Stimulated activated CD4-positive, alpha-beta T cell treated with anti-CD3 and anti-CD28 coated beads, Interleukin-15, amount 100 ng/mL, for 48 hours (primary cell): ENCODE measurements around the gene KIAA0513.
A peak's percentile ranks its signal among the peaks of the same experiment; 100 is the strongest.
"Not testable (repeated sequence)": the region's sequence is repeated elsewhere in the genome, so short reads cannot be mapped to it uniquely, and the experiment has no call there.

ENCODE experiments used
- DNase-seq, 2 donors: peaks; one replicate each; pipeline ENCODE4 v3.0.0-alpha.2; 2020; ENCODE audit warnings: low read depth in 2 of 2

KIAA0513 gene

DNA sequence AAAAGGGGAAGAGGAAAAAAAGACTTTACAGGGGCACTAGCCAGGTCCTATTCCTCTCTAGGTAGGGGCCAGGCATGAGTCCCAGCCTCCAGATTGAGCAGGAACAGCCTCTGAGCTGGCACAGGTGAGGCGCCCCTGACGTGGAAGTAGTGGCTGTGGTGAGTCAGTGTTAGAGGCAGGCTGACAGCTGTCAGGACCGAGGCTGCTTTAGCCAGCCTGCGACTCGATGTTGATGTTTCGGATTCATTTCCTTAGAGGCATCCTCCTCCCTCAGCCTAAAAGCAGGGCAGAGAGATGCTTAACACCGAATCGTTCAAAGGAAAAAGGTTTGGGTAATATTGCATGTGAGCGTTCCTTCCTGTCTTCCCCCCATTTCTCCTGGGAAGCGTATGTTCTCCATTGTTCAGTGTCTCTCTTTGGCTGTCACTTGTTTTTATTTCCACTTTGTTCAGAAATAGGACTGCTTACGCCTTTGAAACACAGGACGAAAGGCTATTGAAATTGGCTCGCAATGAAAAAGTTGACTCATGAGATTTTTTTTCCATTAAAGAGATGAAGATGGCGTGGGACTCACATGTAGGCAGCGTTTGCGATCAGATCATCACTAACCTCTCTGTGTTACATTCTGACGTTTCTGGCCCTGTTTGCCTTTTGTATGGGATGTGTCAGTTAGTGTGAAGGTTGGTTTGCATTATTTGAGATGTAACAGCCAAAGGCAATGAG is 1.3 kb downstream of the KIAA0513 start:
- DNase-seq, result peak; percentile 71 to 72

DNA sequence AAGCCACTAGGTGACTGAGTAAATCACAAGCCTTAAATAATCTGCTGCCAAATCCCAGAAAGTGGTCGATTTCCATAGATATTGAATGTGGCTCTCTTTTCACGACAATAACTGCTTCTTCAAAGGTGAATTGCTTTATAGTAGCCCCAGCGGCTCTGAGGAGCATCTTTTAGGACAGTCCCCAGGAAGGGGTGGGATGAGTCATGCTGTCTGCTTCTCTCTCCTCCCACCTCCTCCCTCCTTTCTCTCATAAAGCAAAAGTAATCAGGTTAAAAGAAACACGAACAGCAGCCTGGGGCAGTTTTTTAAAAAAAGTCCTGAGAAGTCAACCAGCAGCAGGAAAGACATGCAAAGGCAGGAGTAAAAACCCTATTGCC is 1.8 kb downstream of the KIAA0513 start:
- peak; percentile 44 to 50 for DNase-seq

DNA sequence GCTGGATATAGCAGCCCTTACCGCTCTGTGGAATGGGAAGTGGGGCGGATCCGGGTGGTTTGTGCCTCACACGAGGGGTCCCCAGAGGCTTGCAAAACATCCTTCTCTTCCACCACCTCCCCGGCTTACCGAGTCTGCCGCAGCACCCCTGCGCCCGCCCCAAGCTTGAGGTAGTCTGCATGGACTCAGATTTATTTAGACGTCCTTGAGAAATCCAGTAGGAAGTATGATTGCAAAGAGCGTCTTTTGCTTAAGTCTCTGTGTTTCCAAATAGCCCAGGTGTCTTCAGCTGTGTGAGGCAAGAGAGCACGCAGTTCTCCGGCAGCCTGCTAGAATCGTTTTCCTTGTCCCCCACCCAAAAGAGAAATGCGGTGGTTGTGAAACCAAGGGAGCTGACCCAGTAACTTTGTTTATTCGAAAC is 2.4 kb downstream of the KIAA0513 start:
- no peak for DNase-seq

DNA sequence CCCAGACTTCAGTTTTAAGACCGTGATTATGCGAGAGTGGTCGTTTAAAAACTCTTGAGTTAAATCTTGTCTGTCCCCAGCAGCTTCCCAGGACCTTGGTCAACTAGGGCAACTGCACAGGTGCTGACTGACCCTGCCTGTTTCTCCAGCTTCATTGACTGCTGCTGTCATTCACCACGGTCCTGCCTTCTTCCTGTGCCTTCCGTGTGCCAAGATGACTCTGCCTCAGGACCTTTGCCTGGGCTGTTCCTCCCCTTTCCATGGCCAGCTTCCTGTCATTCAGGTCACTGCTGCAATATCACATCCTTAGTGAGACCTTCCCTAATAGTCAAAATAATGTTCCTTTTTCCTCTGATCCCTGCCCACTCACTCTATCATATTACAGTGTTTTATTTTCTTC is 3.9 kb downstream of the KIAA0513 start:
- no peak for DNase-seq

DNA sequence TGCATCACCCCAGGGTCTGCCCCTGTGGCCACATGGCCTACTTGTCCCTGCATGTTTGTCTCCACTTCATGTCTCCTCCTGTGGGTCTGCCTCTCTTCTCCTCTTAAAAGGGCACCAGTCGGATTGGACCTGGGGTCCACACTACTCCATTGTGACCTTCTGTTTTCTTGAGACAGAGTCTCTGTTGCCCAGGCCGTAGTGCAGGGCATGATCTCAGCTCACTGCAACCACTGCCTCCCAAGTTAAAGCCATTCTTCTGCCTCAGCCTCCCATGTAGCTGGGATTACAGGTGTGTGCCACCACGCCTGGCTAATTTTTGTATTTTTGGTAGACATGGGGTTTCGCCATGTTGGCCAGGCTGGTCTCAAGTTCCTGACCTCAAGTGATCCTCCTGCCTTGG is 4.6 kb downstream of the KIAA0513 start:
- not testable (repeated sequence) for DNase-seq

DNA sequence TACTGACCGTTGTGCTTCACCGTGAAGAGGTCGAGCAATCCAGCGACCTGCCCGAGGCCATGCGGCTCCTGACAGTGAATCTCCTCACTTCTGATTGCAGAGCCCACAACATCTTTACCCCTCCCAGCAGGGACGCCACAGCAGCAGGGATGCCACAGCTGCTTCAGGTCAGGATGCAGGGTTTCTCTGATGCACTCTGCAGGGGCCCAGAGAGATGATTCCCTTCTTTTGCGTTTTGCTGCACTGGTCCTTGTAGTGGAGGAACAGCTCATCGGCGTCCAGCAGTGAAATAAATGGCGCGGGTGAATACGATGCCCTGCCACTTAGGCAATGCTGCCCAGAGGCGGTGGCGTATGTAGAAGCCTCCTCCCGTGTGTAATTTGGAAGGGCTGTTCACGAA is 5.6 kb downstream of the KIAA0513 start:
- DNase-seq, result no peak

DNA sequence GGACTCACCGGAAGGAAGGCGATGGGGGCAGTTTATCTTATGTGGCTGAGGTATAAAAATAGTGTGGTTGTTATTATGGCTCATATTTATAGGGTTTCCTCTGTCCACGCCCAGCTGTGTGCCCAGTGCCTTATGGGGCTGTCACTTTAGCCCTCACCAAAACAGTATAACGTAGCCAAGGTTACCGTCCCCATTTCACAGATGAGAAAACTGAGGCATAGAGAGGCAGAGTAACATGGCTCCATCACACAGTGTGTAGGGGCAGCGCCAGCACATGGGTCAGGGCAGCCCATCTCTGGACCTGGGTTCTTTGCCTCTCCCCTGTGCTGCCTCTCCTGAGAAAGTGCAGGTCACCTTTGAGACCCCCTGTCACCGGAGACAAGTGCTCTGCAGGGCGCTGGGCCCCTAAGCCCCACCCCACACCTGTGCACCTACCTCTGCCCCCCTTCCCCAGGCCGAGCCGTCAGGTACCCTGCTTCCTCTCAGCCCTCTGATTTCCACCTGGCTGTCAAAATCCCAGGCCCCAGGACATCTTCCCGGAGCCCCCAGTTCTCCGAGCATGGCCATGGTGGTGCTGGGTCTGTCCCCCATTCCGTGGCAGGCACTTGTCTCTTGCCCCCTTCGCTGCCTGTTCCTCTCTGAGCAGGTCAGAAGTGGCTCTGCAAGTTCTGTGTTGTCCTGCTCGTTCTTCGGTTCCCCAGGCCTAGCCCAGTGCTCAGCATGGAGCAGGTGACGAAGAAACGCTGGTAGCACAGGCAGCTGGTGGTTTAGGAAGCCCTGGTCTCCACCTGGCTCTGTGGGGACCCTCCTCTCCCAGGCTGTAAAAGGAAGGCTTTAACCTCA is 7.2 kb downstream of the KIAA0513 start:
- no peak for DNase-seq

DNA sequence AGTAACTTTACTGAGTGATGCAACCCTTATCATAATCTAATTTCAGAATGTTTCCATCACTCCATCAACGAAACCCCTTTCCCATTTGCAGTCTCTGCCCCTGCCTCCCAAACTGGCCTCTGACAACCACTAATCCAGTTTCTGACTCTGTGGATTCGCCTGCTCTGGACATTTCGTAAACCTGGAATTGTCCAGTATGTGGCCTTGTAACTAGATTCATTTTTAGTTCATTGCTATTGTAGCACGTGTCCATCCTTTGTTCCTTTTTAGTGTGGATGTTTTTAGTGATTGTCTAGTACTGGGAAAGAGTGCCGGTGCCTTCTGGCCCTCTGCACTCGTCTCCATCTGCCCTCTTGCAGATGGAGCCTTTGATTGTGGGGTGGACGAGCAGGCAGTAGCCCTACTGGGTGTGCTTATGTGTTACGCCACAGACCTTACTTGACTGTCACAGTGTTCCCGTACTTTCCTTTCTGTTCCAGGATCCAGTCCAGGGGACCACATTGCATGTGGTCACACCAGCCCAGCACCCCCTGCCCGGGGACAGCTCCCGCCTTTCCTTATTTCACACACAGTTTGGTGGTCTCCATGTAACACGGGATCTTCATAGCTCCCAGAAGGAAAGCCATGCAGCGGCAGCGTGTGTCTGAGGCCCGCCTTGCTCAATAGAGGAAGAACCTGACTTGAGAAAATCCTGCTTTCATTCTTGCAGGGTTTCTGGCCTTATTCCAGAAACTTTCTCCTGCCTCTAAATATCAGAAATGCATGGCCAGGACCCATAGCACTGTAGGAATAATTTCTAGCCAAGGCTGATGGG is 8.8 kb downstream of the KIAA0513 start:
- no peak for DNase-seq

DNA sequence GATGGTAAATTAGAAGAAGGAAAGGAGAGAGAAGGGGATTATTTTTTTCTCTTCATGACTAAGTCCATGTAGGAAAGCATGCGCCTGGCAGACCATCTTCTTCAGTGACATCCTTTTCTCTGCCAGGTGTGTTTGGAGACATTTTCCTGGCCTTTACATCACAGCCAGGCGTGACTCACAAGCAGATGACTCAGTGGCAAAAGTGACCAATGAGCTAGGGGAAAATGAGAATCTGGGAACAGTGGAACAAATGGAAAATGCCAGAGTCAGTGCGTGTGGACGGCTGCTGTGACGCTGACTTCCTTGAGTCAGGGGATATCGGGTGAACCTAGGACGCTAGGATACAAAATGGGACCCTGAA is 9.4 kb downstream of the KIAA0513 start:
- DNase-seq, result no peak

DNA sequence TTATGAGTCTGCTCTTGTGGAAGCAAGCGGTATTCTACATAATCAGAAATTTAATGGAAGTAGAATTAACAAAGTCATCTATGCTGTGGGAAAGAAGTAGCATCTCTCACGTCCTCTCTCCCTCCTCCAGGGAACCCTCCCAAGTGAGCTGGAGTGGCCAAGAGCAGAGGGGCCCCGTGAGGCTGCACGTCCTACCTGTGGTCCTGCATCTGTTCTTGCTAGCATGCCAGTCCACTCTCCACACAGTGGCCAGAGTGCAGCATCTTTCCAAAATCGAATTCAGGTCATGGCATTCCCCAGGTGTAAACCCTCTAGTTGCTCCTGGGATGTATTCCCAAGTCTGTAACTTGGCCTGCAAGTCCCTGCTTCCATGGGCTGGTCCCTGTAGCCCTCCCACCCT is 10.1 kb downstream of the KIAA0513 start:
- no peak for DNase-seq

DNA sequence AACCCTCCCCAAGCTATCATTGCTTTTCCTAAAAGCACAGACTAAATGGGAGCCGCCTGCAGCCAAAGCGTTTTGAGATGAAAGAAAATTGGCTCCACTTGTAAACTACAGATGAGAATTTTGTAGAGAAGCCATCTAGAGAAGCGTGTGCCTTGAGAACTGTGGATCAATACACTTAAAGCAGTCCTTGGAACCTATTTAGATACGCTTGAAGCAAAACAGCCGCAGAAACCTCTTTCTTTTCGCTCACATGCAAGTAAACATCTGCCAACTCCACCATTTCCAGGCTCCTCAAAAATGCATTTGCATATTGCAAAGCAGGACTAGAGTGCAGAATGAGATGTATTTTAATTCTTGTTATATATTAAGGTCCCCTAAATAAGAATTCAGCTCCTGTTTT is 13.1 kb downstream of the KIAA0513 start:
- no peak for DNase-seq

DNA sequence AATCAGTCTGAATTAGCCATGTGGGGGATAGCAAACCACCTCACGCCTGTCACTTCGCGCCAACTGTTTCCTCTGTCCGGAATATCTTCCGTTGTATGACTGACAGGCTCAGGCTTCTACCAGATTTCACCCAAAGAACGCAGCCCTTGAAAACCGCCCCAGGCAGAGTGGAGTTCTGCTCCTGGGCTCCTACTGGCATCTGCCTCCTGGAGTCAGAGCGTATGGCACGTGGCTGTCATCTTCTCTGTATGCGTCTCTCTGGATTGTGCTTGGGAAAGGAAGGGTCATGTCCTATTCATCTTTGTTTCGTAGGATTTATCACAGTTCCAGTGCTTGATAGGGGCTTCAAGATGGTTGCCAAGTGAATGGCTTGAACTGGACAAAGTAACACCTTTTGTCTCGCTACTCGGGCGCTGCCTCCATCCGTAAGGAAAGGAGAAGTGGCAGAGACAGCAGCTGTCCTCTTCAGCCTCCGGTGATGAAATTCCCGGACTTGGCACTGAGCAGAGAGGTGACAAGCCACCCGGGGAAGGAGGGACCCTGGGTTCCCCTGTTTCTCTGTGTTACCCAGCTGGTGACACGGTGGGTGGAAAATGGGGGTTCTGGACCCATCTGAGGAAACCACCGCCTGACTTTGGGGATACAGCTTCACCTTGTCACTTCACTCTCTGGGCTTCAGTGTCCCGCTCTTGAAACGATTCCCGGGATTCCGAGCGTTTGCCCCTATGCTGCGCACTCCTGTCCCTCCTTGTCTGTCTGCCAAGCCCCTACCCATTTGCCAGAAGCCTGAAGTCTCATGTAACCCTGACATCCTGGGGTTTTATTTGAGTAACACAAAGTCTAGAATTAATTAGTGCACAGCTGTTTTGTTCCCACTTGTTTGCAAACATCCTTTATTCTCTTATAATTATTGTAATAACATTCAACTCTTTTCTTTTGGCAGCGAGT is 13.9 kb downstream of the KIAA0513 start:
- no peak for DNase-seq

DNA sequence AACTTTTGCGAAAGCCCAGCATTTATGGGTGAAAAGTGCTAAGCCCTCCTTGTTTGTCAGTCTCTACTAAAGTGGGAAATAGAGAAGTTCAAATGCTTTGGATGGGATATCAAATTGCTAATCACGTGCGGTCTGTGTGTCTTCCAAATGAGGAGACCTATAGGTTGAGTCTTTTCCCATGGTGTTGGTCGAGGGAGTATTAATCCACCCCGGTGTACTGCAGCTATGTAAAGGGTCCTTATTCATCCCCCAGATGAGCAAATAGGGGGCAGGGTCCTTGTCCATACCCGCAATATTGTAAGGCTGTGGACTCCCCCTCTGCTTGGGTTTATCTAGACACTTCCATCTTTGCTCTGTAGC is 14.6 kb downstream of the KIAA0513 start:
- DNase-seq, result no peak

DNA sequence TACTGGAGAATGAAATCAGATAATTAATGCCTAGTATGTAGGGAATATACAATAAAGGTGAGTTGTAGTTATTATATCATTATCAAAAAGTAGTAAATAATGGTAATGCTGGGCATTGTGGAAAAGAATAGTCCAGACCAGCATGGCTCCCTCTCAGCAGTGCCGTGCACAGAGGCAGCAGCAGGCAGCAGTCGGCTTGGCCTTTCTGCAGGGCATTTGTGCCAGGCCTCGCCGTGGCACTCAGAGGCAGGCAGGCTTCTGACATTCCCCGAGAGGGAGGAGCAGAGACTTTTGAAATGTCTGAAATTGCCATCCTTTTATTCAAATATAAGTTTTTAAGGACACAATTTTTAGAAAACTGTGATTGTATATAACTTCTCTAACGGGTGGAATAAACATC is 15.0 kb downstream of the KIAA0513 start:
- no peak for DNase-seq

DNA sequence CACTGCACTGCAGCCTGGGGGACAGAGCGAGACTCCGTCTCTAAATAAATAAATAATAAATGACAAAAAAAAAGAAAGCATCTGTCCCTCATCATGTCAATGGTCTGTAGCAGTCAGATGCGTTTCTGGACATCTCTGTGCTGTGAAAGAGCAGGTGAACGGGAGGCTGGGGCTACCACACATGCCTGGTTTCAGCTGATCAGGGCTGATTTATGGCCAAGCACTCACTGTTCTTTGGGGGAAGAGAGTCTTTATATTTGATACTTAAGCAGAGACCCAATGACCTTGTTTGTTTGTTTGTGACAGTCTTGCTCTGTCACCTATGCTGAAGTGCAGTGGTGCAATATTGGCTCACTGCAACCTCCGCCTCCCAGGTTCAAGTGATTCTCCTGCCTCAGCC is 17.5 kb downstream of the KIAA0513 start:
- no peak for DNase-seq

DNA sequence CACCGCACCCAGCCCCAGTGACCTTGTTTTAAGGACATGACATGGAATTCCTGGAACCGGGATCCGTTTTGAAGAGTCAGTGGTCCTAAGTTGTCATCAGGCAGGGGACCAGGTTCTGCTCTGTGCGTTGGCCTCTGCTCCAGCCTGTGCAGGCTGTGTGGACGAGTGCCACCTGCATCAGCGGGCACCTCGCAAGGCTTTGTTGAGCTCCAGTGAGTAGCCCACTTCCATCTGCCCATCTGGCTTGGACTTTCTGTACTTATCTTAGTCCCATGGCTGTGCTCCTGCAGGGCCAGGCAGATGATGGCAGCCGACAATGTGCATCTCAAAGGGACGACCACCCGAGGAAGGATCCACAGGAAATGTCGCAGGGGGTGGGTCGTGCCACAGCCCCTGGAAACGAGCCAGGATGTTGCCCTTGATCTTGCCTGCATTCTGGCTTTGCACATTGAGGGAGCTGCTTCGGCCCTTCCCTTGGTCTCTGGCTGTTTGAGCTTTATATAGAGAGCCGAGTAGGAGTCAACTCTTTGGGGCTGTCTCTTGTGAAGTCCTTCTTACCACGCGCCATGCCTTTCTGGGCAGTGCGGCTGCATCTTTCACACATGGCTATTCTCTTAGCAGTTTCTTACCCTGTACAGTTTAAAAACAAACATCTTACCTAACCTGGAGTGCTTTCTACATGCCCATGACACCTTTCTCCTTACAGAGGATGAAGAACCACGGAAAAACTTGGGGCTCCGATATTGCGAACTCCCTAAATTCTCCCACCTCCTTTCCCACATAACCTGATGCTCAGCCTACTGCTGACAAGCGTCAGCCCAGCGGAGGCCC is 18.3 kb downstream of the KIAA0513 start:
- DNase-seq, result no peak

DNA sequence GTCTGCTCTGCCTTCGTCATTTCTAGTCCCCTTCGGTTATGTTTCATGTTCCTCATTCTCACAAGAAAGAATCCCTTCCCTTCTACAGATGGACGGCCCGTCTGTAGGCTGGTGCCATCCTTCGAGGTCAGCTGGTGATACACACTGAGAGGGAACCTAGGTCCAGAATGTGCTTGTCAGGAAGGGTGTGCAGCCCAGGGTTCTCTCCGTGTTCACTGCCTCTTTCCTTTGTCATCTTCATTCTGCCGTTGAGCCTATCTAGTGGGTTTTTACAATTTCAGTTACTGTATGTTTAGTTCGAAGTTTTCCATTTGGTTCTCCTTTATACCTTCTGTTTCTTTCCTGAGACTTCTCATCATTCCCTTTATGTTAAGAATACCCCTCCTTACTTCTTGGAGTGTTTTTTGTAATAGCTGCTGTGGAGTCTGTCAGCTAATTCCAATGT is 18.9 kb downstream of the KIAA0513 start:
- no peak for DNase-seq

DNA sequence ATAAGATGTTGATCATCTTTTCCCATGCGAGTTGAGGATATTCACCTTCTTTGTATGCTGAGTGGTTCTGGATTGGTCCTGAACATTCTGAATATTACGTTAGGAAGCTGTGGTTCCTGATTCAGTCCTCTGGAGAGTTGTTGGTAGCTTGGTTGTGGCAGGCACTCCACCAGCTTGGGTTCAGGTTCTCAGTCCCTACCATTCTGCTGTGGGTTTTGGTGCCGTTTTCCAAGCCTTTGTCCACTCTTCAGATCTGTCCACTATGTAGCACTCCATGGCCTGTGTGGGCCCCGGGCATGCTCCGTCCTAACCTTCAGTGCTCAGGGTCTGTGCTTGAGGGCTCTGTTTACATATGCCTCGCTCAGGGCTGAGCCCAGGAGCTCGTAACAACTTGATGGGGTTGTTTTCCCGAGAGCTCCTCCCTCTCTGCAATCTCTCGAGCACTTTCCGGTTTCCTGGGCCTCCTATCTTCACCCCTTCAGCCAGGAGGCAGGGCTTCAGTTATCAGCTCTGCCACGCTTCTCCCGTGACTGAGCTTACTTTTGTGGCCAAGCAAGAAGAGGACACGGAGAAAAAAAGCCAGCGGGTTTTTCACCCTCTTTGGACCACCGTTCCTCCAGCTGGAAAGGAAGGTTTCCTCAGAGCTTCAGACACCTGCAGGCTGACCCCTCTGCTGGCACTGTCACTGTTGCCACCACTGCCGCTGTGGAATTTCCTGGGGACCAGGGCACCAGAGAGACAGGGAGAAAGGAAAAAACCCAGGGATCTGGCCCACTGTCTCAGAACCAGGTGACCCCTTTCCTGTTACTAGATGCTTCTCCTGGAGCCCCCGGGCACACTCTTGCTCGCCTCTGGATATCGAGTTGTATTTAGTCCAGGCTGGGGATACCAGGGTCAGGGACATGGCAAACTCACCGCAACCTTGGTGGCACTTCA is 19.6 kb downstream of the KIAA0513 start:
- DNase-seq, result no peak

DNA sequence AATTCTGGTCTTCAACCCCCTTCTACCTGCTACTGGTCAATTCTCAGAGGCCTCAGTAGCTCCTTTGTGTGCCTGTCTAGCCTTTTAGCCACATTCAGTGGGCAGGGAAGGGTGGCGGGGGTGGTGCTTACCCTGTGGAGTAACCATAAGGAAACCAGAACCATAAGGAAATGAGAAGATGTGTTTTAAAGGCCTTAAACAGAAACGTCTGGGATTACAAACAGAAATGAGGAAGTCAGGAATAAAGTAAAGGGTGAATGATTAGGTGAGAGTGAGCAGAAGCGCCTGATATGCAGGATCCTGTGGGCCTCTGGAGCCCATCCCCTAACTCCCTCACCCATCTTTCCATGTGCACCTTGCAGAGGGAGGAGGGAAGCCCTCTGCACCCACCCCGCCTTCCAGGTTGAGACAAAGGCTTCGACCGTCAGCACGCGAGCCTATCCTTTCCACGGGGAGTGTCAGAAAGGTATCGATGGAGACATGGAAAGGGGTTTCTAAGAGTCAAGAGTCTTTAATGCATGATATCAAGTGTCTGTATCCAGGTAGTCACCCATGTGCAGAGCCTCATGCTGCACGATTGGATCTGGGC is 20.4 kb downstream of the KIAA0513 start:
- DNase-seq, result no peak
